Endodermal cell (in vitro differentiated cells): ENCODE measurements around the gene SDK2. TPM values are rescaled to one million over a fixed set of nuclear protein-coding genes. Genes with fewer than 3 reads are reported as not detected.

Experiments
- DNase-seq: peaks from one replicate; pipeline ENCODE4 v3.0.0-alpha.2; 2017
- H3K27ac ChIP-seq: 2 replicates; pipeline ENCODE4 v1.5.1; 2013; ENCODE audit warnings: mild to moderate bottlenecking, low read depth, low read length, moderate library complexity
- H3K27me3 ChIP-seq: 2 replicates; pipeline ENCODE4 v1.6.1; 2013; ENCODE audit warnings: mild to moderate bottlenecking, low read length, moderate library complexity; ENCODE audit not compliant: insufficient read depth, control insufficient read depth, poor library complexity, severe bottlenecking
- H3K36me3 ChIP-seq: 2 replicates; pipeline ENCODE4 v1.7.0; 2013; ENCODE audit warnings: mild to moderate bottlenecking, low read length, moderate library complexity; ENCODE audit not compliant: control insufficient read depth, insufficient read depth
- H3K4me1 ChIP-seq: one replicate; pipeline ENCODE4 v1.7.0; 2013; ENCODE audit warnings: low read length; ENCODE audit not compliant: control insufficient read depth, insufficient read depth
- H3K4me3 ChIP-seq: 2 replicates; pipeline ENCODE4 v1.5.1; 2013; ENCODE audit warnings: mild to moderate bottlenecking, low read length, moderate library complexity
- H3K9ac ChIP-seq: 2 replicates; pipeline ENCODE4 v1.6.1; 2013; ENCODE audit warnings: mild to moderate bottlenecking, low read length, moderate library complexity; ENCODE audit not compliant: poor library complexity, severe bottlenecking; ENCODE audit errors: extremely low read depth
- H3K9me3 ChIP-seq: 2 replicates; pipeline ENCODE4 v1.6.1; 2013; ENCODE audit warnings: mild to moderate bottlenecking, low read length, moderate library complexity; ENCODE audit not compliant: control insufficient read depth
- H3K27ac Mint-ChIP-seq: 2 replicates; pipeline ENCODE4 v1.8.0; 2020; ENCODE audit warnings: mixed read lengths
- H3K27me3 Mint-ChIP-seq: 2 replicates; pipeline ENCODE4 v1.8.0; 2021; ENCODE audit warnings: mild to moderate bottlenecking, mixed read lengths; ENCODE audit not compliant: insufficient read depth
- H3K36me3 Mint-ChIP-seq: 2 replicates; pipeline ENCODE4 v1.8.0; 2020; ENCODE audit warnings: low read depth, mixed read lengths
- H3K4me1 Mint-ChIP-seq: 2 replicates; pipeline ENCODE4 v1.8.0; 2020; ENCODE audit warnings: mixed read lengths
- H3K4me3 Mint-ChIP-seq: 2 replicates; pipeline ENCODE4 v1.8.0; 2020; ENCODE audit warnings: mild to moderate bottlenecking, moderate library complexity, mixed read lengths
- H3K9me3 Mint-ChIP-seq: 2 replicates; pipeline ENCODE4 v1.8.0; 2020; ENCODE audit warnings: mild to moderate bottlenecking, mixed read lengths
- WGBS, 2 experiments: methylation state at CpG; one replicate each; pipeline versions ENCODE4 v1.1.5 to v1.1.7; 2013; ENCODE audit warnings: missing lambda C conversion rate in 2 of 2, mixed read lengths in 1 of 2; ENCODE audit not compliant: insufficient coverage in 1 of 2, insufficient read length in 1 of 2; 5-methylcytosine and 5-hydroxymethylcytosine counted together
- total RNA-seq, 2 donors: library from RNA; stranded (reverse); fragmentation: NEBNext Ultra II Directional in 1 of 2; extraction: Animal tissue kit (Norgen Biotek cat#: 25700) in 1 of 2; gene quantifications; 2 replicates in 1 of 2; 3 replicates in 1 of 2; pipeline ENCODE4 v1.2.1, GENCODE V29; 2021
- TF ChIP-seq, protein P1 (sequence below): fragments of 200-600 bp; sonication (generic); conservative IDR thresholded peaks from 2 replicates; pipeline ENCODE4 v1.5.0; 2021; ENCODE audit warnings: antibody characterized with exemption, mild to moderate bottlenecking

The SDK2 gene
- total RNA-seq, 2 donors from 2014 or later, result 5.9 to 7.0 TPM

DNA sequence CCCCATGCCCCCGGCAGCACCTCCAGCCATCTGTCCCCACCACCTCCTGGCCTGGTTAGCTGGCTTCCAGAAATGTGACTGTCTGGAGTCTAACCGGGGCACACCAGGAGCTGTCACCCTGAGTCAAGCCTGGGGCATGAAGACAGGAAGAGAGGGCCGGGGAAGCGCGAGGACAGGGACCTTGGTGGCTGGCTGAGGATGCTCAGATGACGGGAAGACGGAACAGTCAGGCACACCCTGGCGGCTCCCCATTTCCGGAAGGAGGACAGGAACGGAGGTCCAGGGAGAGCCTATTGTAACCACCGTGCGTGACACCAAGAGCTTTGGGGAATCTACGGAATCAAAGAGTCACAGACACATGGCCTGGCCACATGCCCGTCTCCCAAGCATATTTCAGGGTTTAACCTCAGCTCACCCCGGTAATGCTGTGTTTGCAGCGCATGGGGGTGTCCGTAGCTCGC is 51.7 kb downstream of the SDK2 start:
- no peak overlapping the region for H3K9ac ChIP-seq
- Mint-ChIP-seq H3K27ac (no peak overlapping the region), H3K4me1 (peaks cover 28% of the 10 kb centered on the region), H3K9me3 (no peaks in the 10 kb centered on the region), H3K36me3 (no peaks in the 10 kb centered on the region), H3K4me3 (no peak overlapping the region), H3K27me3 (peaks cover 95% of the 10 kb centered on the region)
- H3K4me3 ChIP-seq, result no peak overlapping the region
- H3K36me3 ChIP-seq, result no peaks in the 10 kb centered on the region
- TF ChIP-seq, protein P1, sequence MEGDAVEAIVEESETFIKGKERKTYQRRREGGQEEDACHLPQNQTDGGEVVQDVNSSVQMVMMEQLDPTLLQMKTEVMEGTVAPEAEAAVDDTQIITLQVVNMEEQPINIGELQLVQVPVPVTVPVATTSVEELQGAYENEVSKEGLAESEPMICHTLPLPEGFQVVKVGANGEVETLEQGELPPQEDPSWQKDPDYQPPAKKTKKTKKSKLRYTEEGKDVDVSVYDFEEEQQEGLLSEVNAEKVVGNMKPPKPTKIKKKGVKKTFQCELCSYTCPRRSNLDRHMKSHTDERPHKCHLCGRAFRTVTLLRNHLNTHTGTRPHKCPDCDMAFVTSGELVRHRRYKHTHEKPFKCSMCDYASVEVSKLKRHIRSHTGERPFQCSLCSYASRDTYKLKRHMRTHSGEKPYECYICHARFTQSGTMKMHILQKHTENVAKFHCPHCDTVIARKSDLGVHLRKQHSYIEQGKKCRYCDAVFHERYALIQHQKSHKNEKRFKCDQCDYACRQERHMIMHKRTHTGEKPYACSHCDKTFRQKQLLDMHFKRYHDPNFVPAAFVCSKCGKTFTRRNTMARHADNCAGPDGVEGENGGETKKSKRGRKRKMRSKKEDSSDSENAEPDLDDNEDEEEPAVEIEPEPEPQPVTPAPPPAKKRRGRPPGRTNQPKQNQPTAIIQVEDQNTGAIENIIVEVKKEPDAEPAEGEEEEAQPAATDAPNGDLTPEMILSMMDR, result no peak
- peaks cover 15% of the 10 kb centered on the region for H3K4me1 ChIP-seq
- no peaks in the 10 kb centered on the region for H3K9me3 ChIP-seq
- DNase-seq, result no peak
- peaks cover 87% of the 10 kb centered on the region for H3K27me3 ChIP-seq
- H3K27ac ChIP-seq, result no peak overlapping the region
- WGBS, 2 experiments, result 91 to 95% methylated on average over 12 to 18 of the region's 18 CpGs

GRCh38 chr17:73592079-73592415 is 52.2 kb downstream of the SDK2 start:
- Histone ChIP-seq H3K27ac (no peak overlapping the region), H3K27me3 (peaks cover 90% of the 10 kb centered on the region), H3K4me1 (peaks cover 15% of the 10 kb centered on the region), H3K9ac (no peak overlapping the region), H3K4me3 (no peak overlapping the region), H3K9me3 (no peaks in the 10 kb centered on the region), H3K36me3 (no peaks in the 10 kb centered on the region)
- no peaks in the 10 kb centered on the region for H3K9me3 Mint-ChIP-seq
- no peak overlapping the region for H3K4me3 Mint-ChIP-seq
- no peak for DNase-seq
- peaks cover 31% of the 10 kb centered on the region for H3K4me1 Mint-ChIP-seq
- TF ChIP-seq, protein P1, result no peak
- H3K36me3 Mint-ChIP-seq, result no peaks in the 10 kb centered on the region
- peaks cover 95% of the 10 kb centered on the region for H3K27me3 Mint-ChIP-seq
- WGBS, 2 experiments, result 88 to 89% methylated on average over 4 to 6 of the region's 6 CpGs
- H3K27ac Mint-ChIP-seq, result no peak overlapping the region

GRCh38 chr17:73591296-73592078 is 52.8 kb downstream of the SDK2 start:
- Mint-ChIP-seq H3K36me3 (no peaks in the 10 kb centered on the region), H3K27me3 (peaks cover 95% of the 10 kb centered on the region), H3K9me3 (no peaks in the 10 kb centered on the region), H3K4me1 (peaks cover 35% of the 10 kb centered on the region), H3K4me3 (no peak overlapping the region), H3K27ac (no peak overlapping the region)
- Histone ChIP-seq H3K9me3 (no peaks in the 10 kb centered on the region), H3K27ac (no peak overlapping the region), H3K36me3 (no peaks in the 10 kb centered on the region), H3K9ac (no peak overlapping the region), H3K4me1 (peaks cover 15% of the 10 kb centered on the region), H3K27me3 (peaks cover 90% of the 10 kb centered on the region), H3K4me3 (no peak overlapping the region)
- 88 to 94% methylated on average over 17 to 19 of the region's 19 CpGs for WGBS, 2 experiments
- TF ChIP-seq, protein P1, result no peak
- no peak for DNase-seq
